ENCODE measurements around the gene HMCN2.

DNA sequence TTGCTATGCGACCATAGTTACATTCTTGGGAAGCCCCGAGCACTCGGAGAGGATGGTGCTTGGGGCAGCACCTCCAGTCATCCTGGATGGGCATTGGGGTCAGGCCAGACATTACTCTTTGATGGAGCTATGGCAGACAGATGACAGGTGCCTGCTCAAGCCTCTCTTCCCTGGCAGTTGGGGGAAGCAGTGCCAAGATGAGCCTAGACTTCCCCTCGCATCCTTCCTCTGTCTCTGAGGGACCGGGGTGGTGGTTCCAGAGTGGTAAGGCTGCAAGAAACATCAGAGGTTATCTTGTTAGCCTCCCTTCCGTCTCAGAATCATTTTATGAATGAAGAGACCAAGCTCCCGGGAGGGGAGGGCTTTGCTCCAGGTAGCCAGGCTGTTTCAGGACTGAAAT lies 2.8 kb upstream of the HMCN2 start:
- no peak for TF ChIP-seq POLR2AphosphoS5 (IDR thresholded peaks at IDR 0.05; ENCODE audit: borderline replicate concordance, low read depth, low read length)
- TF ChIP-seq EZH2 (IDR thresholded peaks at IDR 0.05) = no peak
